HG03460 (cell line): ENCODE results near the gene GIT2.
"Not testable (repeated sequence)": the region's sequence is repeated elsewhere in the genome, so short reads cannot be mapped to it uniquely, and the experiment has no call there.

Experiments
- ATAC-seq: cut with Tn5 transposase; IDR thresholded peaks from one replicate; pipeline ENCODE4 v1.9.1; 2021; ENCODE audit not compliant: unreplicated experiment

The GIT2 gene

DNA sequence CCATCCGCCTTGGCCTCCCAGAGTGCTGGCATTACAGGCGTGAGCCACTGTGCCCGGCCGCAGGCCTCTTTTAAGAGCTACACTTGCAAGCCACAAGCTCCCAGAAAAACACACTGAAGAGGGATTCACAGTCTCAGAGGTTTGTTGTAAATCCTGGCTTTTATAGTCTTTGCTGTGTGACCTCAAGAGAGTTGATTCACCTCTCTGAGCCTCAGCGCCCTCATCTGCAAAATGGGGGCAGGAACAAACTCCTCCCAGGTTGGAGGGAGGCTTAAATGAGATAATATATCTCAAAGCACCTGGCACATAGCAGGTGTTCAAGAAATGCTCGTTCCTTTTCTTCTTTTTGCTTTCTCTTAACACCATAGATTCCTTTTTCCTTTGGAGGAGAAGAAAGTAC, 100.0 kb downstream of the GIT2 start:
- ATAC-seq = no peak

DNA sequence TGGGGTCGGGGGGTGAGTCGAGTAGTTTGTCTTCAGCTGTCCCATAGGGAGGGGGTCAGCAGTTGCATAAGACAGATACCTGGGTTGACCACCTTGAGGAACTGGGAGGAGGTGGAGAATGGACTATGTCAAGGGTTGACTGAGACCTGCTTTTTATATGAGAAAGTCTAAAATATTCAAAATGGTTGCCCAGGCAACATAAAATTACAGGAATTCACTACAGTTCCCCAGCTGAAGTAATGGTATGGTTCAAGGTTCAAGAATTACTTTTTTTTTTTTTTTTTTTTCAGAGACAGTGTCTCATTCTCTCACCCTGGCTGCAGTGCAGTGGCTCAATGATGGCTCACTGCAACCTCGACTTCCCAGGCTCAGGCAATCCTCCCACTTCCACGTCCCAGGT, 101.2 kb downstream of the GIT2 start:
- ATAC-seq = no peak

DNA sequence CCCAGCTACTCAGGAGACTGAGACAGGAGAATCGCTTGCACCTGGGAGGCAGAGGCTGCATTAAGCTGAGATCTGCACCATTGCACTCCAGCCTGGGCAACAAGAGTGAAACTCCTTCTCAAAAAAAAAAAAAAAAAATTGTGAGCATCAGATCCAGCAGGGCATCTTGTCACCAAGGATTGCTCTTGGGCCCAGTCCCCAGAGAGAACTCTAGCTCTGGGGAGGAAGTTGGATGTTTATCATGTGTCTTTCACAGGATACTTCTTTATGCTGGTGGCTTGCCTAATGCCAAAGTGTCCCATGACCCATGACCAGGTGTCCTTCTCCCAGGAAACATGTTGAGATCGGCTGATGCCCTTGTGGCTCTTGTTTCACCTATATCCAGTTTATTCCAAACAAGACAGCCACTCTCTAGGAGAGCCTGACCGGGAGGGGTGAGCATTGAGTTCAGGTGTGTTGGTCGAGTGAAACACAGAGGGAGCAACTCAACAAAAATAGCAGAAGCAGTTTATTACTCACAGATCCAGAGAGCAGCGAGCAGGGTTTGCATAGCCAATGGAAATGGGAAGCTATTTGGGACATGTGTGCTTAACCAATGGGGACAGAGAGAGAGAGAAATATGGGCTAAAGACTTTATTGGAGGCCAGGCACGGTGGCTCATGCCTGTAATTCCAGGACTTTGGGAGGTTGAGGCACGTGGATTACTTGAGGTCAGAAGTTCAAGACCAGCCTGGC, 102.7 kb downstream of the GIT2 start:
- no peak for ATAC-seq

GRCh38 chr12:109892748-109893147, 103.4 kb downstream of the GIT2 start:
- peak; percentile 62 for ATAC-seq

DNA sequence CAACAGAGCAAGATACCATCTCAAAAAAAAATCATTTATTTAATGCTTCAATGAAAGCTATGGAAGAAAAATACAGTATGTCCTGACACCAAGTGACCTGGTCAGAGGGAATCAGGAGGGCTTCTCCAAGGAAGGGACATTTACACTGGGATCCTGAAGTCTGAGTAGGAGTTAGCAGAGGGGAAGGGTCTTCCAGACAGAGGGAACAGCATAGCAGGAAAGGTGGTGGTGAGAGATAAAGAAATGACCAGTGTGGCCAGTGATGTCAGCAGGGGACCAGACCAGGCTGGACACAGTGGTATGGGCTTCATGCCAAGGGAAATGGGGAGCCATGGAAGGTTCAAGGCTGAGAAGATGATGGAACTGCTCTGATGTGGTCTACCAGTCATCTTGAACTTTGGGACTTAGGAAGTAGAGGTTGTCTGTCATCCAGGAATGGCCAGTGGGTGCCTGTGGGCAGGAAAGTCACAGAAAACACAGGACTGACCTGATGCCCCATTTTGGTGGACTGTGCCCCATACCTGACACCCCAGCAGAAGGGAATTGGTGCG, 103.9 kb downstream of the GIT2 start:
- ATAC-seq = no peak

DNA sequence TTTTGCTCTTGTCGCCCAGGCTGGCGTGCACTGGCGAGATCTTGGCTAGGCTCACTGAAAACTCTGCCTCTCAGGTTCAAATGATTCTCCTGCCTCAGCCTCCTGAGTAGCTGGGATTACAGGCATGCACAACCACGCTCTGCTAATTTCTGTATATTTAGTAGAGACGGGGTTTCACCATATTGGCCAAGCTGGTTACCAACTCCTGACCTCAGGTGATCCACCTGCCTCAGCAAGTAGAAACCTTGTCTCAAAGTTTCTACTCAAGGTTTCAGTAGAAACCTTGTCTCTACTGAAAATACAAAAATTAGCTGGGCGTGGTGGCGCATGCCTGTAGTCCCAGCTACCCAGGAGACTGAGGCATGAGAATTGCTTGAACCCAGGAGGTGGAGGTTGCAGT, 104.4 kb downstream of the GIT2 start:
- not testable (repeated sequence) for ATAC-seq

GRCh38 chr12:109890620-109891170, 105.5 kb downstream of the GIT2 start:
- ATAC-seq = no peak

GRCh38 chr12:109888179-109889020, 107.8 kb downstream of the GIT2 start:
- no peak for ATAC-seq

DNA sequence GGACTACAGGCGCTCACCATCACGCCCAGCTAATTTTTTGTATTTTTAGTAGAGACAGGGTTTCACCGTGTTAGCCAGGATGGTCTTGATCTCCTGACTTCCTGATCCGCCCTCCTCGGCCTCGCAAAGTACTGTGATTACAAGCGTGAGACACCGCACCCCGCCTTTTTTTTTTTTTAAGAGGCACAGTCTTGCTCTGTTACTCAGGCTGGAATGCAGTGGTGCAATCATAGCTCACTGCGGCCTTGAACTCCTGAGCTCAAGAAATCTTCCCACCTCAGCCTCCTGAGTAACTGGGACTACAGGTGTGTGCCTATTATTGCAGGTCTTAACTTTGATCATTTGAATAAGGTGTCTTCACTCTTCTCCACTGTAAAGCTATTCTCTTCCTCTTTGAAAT, 110.6 kb downstream of the GIT2 start:
- ATAC-seq = no peak

- no peak for ATAC-seq
Observed at GRCh38 chr12:109883461-109883860, 112.7 kb downstream of the GIT2 start.

GRCh38 chr12:109881752-109882151, 114.4 kb downstream of the GIT2 start:
- no peak for ATAC-seq

GRCh38 chr12:109880938-109881337, 115.2 kb downstream of the GIT2 start:
- ATAC-seq = no peak

GRCh38 chr12:109880043-109880931, 115.9 kb downstream of the GIT2 start, which contains the start of gene GLTP:
TSS of gene GLTP (minus strand) at chr12:109880541. CDS start at chr12:109880374, 167 bp downstream.
- ATAC-seq = peak; percentile 91
